Activated T-cell treated with anti-CD3 and anti-CD28 coated beads, Interleukin-2, amount 50 U/mL, for 48 hours (primary cell): ENCODE results near the gene SEMA5A.

ENCODE experiments used
- DNase-seq, 2 experiments: peaks; one replicate each; pipeline ENCODE4 v3.0.0-alpha.2; 2020

Gene SEMA5A

DNA sequence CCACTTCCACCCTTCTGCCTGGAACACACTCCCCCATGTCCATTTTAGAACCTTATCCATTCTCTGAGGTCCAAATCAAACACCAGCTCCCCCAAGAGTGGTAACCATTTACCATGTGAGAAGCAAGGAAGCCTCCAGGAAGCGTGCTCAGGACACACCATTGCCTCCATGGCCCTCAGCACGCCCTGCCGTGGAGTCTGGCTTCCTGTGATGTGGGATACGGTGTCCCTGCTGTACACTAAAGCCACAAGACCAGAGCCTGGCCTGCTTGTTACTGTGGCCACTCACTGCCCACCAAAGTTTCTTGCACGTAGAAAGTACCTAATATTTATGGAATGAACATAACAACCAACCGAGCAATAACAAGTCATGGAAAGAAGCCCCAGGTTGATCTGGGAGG lies 151.7 kb downstream of the SEMA5A start:
- DNase-seq, result no peak

DNA sequence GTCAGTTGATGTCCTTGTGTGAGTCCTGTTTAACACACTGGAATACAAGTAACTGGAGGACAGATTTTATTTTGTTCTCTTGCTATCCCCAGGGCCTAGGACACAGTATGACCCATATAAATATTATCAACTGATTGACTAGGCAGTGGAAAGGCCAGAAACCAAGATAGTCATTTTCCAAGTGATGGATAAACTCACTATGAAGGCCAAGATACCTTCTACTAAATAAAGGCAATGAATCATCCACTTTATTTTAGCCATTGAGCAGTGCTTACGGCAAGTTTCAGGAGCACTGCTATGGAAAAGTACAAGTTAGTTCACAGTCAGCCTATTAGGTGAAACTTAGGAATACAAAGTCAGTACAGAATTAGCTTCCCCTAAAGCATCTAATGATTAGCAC lies 153.2 kb downstream of the SEMA5A start:
- no peak for DNase-seq

DNA sequence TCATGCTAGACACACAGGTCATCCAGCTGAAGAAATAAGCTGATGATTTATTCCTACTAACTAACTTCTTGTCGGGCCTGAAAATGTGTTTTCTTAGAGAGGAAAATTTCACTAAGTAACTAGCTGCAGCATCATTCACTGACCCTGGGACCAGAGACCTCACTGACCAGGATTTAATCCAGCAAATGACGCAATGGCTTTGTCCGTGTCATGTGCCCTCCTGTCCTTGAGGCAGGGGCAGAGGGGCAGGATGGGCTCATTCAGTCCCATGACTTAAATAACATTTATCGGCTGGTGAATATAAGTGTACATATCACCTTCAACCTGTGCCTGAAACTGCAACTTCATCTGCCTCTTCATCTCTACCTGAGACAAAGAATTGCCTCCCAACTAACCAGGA lies 154.8 kb downstream of the SEMA5A start:
- DNase-seq, result no peak

DNA sequence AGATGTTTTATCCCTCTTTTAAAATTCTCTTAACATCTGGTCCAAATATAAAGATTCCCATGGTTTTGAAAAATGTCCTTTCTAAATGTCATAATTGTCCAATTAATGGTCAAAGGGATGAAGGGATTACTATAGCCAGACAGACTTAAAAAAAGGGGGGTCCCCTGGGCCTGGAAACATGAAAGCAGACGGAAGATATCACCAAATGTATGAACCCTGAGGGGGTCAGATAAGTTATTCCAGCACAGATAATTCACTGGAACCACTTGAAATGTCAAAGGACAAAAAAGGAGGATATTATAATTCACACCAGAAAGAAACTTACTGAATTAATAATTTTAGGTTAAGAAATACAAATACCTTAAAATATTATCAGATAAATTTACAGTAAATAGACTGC lies 155.8 kb downstream of the SEMA5A start:
- DNase-seq, result no peak

DNA sequence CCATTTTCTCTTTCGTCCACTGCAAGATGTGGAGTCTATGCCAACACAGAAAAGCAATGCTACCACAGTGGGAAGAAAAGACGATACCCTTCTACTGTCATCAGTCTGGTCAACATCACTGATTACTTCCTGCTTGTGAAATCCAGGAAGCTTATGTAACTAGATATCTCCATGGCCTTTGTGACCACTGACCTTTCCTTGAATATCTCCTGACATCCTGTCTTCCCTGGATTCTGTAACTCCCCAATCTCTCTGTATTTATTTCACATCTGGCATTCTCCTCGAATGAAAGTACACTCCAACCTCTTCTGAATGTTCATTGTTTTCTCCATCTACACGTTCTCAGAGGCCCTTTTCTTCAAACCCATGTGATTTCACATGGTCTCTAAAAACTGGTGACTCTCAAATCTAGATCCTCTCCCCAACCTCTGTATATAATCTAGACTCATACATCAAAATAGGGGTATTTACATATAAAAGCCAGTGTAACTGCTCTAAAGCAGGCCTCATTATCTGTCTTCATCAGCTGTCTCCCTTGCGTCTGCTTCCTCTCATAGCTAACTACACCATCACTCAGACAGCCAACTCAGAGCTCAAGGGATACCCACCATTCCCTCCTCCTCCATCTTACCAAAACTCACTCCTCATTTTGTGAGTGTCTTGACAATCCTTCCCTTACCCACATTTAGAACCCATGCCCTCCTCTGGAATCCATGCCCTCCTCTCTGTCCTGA lies 156.8 kb downstream of the SEMA5A start:
- DNase-seq, result no peak

DNA sequence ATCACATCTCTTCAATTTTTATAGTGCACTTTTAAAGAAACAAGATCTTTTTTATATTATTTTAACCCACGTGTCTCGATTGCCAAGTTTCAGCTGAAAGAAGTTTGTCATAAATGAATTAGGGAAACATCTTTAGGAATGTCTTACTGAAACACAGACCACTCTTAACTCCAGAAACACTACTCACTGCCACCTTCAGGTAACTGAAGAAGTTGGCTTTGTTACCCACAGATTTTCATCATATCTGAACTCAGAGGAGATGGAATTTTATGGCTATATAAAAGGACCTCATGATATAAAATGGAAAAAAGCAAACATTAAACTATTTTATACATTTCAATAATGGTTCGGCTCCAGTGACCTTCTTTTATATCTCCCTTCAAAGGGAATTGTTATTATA lies 158.0 kb downstream of the SEMA5A start:
- no peak for DNase-seq

DNA sequence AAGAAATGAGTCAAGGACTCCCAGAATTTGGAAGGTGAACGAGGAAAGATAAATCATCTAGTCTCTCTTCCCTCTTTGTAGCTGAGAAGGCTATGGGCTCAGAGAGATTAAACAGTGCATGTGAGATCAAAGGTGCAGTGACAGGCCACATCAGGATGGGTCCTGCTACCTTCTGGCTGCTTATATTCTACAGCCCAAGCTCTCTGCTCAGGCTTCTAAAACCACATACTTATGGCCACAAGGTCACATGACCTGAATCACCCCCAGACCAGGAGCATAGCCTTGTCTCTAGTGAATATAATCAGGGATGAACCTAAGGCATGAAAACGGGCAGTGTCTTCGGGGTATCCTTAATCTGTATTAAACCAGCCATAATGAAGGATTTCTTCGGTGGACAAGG lies 158.9 kb downstream of the SEMA5A start:
- no peak for DNase-seq

DNA sequence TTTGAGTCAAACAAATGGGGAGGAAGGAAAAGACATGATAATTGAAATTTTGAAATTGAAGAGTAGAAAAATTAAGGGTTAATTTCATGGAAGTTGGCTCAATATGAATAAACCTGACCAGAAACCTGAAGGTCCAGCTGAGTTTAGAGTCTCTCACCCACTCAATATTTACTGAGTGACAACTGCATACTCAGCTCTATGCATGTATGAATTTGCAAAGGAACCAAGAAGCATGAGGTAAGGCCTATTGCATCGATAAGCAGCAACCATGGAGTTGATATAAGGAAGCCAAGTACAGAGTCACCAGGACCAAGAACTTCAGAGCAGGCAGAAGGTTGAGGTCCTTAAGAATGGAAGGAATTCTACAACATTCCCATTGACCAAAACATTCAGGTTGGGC lies 163.4 kb downstream of the SEMA5A start:
- DNase-seq, result no peak

DNA sequence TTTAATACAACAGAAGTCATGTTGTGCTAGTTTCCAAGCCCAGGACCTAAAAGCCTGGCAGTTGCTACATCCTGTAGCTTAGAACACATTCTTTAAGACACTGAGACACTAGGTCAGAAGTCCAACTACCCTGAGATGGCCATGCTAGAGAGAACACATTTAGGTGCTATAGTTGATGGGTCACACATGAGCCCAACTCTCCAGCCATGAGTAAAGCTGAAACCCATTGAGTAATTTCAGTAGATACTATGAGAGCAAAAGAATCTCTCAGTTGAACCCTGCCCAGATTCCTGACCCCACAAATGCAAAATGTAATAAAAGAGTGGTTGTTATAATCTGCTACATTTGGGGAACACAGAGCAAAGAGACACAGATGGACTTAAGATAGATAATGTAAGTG lies 164.4 kb downstream of the SEMA5A start:
- DNase-seq, result no peak

DNA sequence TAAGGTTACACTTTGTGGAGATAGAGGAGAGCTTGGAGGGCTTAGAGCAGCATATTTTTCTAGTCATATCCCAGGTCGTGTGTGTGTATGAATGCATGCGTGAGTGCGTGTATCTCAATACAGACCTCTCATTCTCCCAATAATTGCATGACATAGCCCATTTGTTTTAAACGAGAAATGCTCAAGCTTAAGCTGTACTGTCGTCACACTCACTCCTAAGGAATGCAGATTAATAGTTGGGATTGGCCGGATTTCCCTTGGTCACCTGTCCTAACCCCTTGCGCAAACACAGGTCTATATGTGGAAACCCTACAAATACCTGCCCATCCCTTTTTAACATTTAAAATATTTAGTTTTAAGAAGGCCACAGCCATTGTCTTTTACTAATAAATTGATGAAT lies 165.8 kb downstream of the SEMA5A start:
- no peak for DNase-seq

DNA sequence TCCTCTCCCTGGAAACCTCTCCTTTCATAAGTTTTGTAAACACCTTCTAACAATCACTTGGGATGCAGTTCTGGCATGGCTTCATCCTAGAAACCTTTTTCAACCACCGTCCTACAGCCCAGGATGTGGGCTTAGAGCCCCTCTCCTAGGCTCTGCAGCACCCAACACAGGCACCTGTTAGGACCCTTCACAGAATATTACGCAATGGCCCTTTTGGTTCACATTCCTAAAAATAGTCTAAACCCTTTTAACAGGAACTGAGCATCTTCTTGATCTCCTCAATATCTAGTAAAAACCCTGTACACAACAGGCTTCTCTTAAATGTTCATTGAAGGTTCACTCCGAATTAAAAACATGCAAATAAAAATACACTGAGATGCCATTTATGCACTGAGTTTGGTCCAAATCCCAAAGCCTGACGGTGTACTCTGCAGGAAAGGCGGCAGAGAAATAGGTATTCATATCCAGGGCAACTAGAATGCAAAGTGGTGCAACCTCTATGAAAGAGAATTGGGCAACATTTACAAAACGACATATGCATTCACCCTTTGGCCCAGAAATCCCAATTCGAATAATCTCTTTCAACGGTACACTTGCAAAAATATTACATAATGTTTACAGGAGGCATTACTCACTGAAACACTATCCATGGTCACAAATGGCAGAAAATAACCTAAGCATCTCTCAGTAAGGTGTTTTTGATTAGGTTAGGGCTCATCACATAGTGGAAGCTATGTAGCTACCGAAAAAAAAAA lies 169.3 kb downstream of the SEMA5A start:
- DNase-seq, result no peak

DNA sequence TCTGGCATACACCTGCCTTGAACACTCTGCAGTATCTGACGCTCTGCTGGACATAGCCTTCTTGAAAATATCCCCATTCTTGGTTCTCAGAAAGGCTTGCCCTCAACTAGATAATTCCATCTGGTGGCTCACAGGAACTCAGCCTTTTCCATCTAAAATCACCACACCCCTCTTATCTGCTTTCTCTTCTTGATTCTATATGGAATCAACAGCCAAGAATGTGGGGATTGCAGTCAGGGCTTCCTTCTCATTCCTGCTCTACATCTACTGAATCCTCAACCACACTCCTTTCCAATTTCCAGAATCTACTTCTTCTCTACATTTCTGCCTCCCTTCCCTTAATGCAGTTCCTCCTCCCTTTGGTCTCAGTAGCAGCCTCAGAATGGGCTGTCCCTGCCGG lies 170.1 kb downstream of the SEMA5A start:
- no peak for DNase-seq

DNA sequence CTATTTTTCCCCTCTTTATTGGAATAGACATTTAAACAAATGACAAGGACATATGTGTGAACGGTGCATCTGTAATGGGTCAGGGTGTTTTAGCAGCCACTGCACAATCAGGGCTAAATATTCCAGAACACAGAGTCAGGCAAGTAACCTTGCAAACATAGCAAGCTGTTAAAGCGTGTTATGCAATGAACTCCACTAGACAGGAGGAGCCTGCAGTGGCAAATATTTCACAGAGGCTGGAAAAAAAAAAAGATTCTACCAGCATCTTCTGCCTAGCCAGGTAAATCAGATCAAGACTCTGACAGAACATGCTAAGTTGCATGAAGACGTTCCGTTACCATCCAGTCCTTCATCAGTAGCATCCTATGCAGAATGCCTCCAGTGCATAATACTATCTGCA lies 171.8 kb downstream of the SEMA5A start:
- DNase-seq, result no peak

DNA sequence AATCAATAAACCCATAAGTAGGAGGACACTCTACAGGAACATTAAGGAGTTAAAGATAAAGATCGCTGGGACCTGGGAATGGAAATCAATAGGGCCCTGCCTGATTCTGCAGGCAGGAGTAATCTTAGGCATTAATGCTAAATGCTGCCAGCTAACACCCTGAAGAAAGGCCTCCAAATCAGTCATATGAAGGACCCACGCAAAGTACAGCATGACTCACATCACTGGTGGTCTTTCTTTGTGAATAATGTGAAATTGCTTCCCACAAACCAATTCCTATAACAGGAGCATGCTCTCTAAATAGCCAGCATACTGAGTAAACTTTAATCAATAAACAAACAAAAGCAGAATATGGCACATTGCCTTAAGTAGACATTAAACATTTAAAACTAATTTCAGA lies 172.3 kb downstream of the SEMA5A start:
- DNase-seq, result no peak

DNA sequence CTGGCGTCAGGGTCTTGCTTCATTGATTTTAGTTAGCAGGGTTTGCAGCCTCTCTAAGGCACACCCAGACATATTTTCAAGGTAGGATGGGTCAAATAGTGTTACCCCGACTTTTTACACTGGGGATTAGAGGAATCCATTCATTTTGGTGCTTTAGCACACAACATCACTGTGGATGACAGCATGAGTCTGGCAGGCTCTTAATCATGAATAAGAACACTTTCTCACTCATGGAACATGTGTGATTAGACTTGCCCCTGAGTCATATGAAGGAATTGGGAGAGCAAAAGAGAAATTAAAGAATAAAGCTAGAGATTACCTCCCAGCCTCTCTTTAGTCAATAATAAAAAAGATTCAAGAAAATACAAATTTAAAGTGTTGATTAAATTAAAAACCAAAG lies 175.6 kb downstream of the SEMA5A start:
- no peak for DNase-seq

DNA sequence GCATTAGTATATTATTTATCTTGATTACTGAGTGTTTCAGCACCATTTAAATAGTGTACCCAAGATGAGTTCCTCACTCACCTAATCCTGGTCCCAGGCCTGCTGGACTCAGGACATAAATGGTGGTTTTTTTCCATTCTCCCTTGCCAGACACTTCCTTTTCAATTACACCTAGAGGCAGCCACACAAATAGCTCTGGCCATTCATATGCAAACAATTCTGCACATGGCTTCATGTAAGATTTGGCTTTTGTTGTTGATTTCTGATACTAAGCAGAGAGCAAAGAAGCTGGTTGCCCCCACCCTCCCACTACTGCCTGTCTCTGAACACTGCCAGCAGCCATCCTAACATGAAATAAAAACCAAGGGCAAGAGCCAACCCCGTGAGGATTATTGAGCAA lies 180.4 kb downstream of the SEMA5A start:
- DNase-seq, result no peak

DNA sequence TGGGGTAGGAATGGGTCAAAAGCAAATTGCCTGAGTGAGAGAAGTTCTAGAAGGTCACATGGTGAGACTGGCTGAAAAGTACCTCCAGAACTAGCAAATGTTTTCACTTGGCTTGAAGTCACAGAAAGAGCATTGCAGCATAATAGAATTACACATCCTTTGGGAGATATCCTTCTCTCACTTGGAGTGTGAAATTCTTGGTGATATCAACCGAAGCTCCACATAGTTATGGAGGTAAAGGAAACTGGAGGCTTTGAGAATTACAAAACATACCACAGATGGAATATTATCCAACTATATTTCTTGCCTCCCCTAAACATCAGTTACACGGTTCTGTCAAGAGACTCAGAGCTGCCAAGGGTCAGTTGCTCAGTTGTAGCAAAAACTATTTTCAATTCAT lies 182.4 kb downstream of the SEMA5A start:
- no peak for DNase-seq

DNA sequence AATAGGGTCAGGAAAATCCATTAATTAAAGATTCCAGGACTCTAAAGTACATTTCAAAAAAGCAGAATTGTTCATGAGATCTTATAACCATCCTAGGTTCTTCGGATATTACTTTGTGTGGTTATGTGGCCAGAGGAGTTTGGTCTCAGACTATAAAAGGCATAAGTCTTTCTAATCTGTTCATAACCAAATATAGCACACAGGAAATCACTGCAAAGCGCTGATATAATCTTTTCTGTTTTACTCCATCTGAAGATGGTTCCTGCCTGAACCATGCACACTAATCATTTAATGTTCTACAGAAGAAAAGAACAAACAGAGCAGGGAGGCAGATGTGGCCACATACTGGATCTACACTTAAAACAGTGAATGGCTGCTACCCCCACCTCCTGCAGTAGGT lies 182.8 kb downstream of the SEMA5A start:
- no peak for DNase-seq

DNA sequence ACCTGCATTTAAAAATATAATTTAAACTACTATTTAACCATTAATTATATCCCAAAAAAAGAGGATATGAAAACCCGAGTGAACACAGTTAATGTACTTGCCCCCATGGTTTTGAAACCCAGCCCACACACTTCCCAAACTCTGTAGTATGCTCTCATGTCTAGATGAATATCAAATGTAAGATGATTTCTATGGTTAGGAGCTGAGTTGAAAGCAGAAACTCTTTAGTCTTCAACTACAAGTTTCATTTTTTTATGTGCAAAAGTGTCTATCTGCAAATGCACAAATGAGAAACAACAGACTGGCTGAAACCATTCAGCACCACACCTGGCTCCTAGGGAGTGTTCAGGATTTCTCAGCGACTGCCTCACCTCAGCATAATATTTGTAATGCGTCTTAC lies 183.3 kb downstream of the SEMA5A start:
- no peak for DNase-seq

DNA sequence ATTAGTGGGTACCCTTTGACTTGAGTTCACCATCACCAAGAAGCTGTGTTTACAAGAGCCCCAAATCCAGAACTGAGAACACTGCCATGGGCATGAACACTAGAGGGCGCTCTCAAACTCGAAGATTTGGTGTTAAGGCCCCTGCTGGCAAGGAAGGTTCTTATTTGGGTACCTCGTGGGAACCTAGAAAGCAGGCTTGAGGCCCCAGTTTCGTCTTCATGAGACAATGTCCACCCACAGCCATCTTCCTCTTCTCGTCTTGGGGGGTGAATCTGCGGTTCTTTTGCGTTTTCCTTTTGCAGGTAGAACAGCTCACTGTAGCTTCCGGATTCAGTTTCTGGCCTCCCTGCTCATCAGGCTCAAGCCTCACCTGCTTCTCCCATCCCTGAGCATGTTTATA lies 184.0 kb downstream of the SEMA5A start:
- peak; percentile 36 to 41 for DNase-seq

DNA sequence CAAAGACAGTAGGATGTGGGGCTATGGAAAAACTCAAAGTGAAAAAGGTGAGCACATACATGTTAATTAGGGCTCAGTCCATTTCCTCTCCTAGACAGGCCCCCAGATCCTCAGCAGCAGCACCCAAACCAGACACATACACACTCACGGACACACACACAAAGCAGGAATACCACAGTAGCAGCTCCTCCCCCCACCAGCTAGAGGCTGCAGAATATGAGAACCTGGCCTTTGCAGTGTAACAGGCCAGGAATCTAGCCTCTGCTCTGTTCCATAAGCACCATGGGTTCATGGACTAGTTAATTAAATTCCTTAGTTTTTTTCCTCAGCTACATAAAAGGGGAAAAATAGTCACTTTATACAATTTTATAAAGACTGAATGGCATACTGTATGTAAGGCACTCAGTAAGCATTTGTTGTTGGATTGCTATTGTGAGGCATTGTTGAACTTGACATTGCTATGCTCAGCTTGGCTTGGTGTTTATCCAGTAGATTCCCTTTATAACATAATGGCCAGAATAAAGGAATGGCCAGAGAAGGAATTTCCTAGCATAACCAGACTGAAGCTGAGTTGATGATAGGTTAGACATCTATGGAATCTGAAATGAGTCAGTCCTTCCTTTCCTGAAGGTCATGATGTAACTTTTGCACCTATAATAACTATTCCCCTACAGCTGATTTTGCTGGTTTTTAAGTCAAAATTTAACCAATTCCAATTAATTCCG lies 186.8 kb downstream of the SEMA5A start:
- no peak for DNase-seq

DNA sequence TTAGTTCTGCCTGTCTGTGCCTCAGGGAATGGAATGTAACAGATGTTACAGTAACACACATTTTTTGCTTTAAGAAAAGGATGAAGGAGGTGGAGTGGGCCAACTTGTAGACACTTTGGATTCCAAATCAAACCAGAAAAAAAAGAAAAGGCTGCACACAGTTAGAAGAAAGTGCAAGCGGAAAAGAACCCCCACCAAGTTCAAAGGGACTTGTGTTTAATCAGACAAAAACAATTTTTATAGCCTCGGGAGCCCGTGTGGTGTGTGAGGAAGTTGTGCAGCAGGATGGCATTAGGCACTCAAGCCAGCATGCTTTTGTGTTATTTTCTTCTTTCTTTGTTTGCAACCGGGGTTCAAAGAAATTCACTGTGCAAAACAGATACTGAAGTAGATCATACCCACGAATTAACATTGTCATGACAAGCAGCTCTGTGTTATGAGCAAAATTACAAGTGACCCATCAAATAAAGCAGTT lies 189.5 kb downstream of the SEMA5A start:
- no peak for DNase-seq

DNA sequence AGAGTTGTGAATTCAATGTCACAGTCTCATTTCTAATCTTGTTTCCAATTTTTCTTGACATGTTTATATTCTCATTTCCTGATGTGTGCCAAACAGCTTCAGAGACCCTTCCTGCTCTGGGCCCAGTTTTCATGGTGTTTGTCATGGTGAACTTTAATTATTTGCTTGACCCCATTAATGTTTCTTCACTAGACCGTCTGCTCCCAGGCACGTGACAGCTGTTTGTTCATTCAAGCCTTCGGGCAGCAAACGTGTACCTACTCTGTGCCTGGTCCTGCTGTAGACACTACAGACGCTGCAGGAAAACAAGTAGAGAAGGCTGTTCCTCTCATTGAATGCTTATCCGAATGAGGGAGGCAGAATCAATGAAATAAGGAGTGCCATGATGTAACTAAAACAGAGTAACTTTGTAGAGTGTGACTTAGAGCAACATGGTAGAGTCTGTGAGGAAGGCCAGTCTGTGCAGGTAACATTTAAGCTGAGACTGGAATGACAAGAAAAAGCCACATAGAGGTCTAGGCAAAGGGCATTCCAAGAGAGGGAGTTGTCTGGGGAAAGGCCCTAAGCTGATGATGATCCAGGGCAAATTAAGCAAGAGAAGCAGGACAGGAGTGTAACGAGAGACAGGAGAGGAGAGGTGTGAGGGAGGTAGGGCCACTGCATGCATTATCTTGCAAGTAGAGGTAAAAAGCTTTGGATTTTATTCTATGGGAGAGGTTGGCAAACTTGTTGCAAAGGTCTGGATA lies 191.4 kb downstream of the SEMA5A start:
- no peak for DNase-seq
